HepG2 (cell line): ENCODE data around the gene MGAT5. TPM values are rescaled to one million over a fixed set of nuclear protein-coding genes. Genes with fewer than 3 reads are reported as not detected.

Experiments
- ATAC-seq: fragments of 200-7000 bp; cut with Tn5 transposase; 3 replicates; pipeline ENCODE4 v1.9.1; 2020; ENCODE audit warnings: mild to moderate bottlenecking, moderate library complexity
- BruUV-seq: library from RNA; stranded (reverse); fragments of 400-500 nt; replicated peaks from 2 replicates; lab custom pipeline; 2021; lab: Mats Ljungman, UMichigan
- CTCF ChIA-PET: fragments of 300-600 bp; formaldehyde crosslinking; extraction: SDS; loops from one replicate; lab custom pipeline; 2021; ENCODE audit warnings: low total read pairs, inconsistent platforms, low intra/inter-chr PET ratio; lab: Yijun Ruan, JAX
- POLR2A ChIA-PET: fragments of 350-600 bp; sonication (Branson Sonifier 250); formaldehyde crosslinking; loops from one replicate; lab custom pipeline; 2020; ENCODE audit warnings: antibody characterized with exemption, inconsistent platforms; lab: Yijun Ruan, JAX
- DNase-seq: peaks from one replicate; pipeline ENCODE4 v3.0.0-alpha.2; 2015; ENCODE audit warnings: low spot score
- FAIRE-seq: peaks from 3 replicates; lab custom pipeline; 2011; peaks lifted over from hg19 to GRCh38; lab: Jason Lieb, UNC
- H2AFZ ChIP-seq: one replicate; pipeline ENCODE4 v1.6.1; 2011; ENCODE audit warnings: low read length, inconsistent platforms
- H3K27ac ChIP-seq: fragments of 300-600 bp; 3 replicates; pipeline ENCODE4 v1.8.0; 2011; ENCODE audit warnings: mixed run types, mild to moderate bottlenecking, mixed read lengths, low read length, inconsistent platforms; ENCODE audit not compliant: insufficient read depth; ENCODE audit errors: extremely low read length
- H3K27me3 ChIP-seq, 2 experiments: fragments of 200-600 bp in 1 of 2; 2 replicates in 1 of 2; 3 replicates in 1 of 2; pipeline versions ENCODE4 v1.6.0 to v1.8.0; 2011; ENCODE audit warnings: low read length in 2 of 2, mild to moderate bottlenecking in 2 of 2, moderate library complexity in 2 of 2, inconsistent platforms in 1 of 2; ENCODE audit not compliant: insufficient read depth in 2 of 2, control insufficient read depth in 1 of 2
- H3K36me3 ChIP-seq, 2 experiments: fragments of 200-600 bp in 1 of 2; replicated peaks in 1 of 2; 2 replicates in 1 of 2; 3 replicates in 1 of 2; pipeline versions ENCODE4 v1.5.1 to v1.8.0; 2011; ENCODE audit warnings: low read length in 2 of 2, inconsistent platforms in 1 of 2; ENCODE audit not compliant: insufficient read depth in 2 of 2, control insufficient read depth in 1 of 2
- H3K4me1 ChIP-seq: 2 replicates; pipeline ENCODE4 v1.5.1; 2012; ENCODE audit warnings: low read length, inconsistent platforms; ENCODE audit not compliant: insufficient read depth
- H3K4me2 ChIP-seq: 2 replicates; pipeline ENCODE4 v1.6.0; 2011; ENCODE audit warnings: low read depth, low read length, inconsistent platforms
- H3K4me3 ChIP-seq, 3 experiments: fragments of 200-600 bp in 1 of 3; sonication (generic), shearing (Covaris generic) in 1 of 3; replicated peaks in 1 of 3; 2 replicates each; pipeline ENCODE4 v1.5.1; 2011 to 2016; ENCODE audit warnings: low read length in 3 of 3, inconsistent platforms in 2 of 3, low read depth in 2 of 3, mild to moderate bottlenecking in 2 of 3, control low read depth in 1 of 3, mixed read lengths in 1 of 3; ENCODE audit not compliant: insufficient read depth in 1 of 3
- H3K79me2 ChIP-seq: one replicate; pipeline ENCODE4 v1.6.1; 2011; ENCODE audit warnings: low read length, inconsistent platforms; ENCODE audit not compliant: insufficient read depth
- H3K9ac ChIP-seq: 2 replicates; pipeline ENCODE4 v1.6.0; 2011; ENCODE audit warnings: mild to moderate bottlenecking, low read depth, low read length, inconsistent platforms; ENCODE audit not compliant: insufficient read depth
- H3K9me3 ChIP-seq: 2 replicates; pipeline ENCODE4 v1.5.1; 2012; ENCODE audit warnings: mild to moderate bottlenecking, low read length
- H4K20me1 ChIP-seq: 2 replicates; pipeline ENCODE4 v1.6.0; 2011; ENCODE audit warnings: inconsistent platforms, mild to moderate bottlenecking, low read length, moderate library complexity; ENCODE audit not compliant: insufficient read depth
- CTCF ChIP-seq: sonication (generic); formaldehyde crosslinking; IDR thresholded peaks from 2 replicates; pipeline ENCODE4 v1.5.0; 2020; ENCODE audit warnings: mild to moderate bottlenecking, missing genetic modification reagents, moderate library complexity
- HNRNPUL1 ChIP-seq: fragments of 200-400 bp; formaldehyde crosslinking; IDR thresholded peaks from 2 replicates; pipeline ENCODE4 v1.6.1; 2017; ENCODE audit warnings: low read depth, mild to moderate bottlenecking, low read length, moderate library complexity
- KDM2A ChIP-seq: sonication (generic); formaldehyde crosslinking; IDR thresholded peaks from 2 replicates; pipeline ENCODE4 v1.4.0; 2020; ENCODE audit warnings: low read depth, missing genetic modification reagents, borderline replicate concordance
- NR3C1 ChIP-seq: sonication (generic); formaldehyde crosslinking; IDR thresholded peaks from 2 replicates; pipeline ENCODE4 v1.4.0; 2020; ENCODE audit warnings: missing genetic modification reagents
- SMC3 ChIP-seq: IDR thresholded peaks from 2 replicates; pipeline ENCODE4 v1.6.1; 2011; ENCODE audit warnings: low read length, improper control_type of control experiment
- STAG1 ChIP-seq: sonication (generic); formaldehyde crosslinking; IDR thresholded peaks from 2 replicates; pipeline ENCODE4 v1.4.0; 2020; ENCODE audit warnings: missing genetic modification reagents
- SUZ12 ChIP-seq: fragments of 150-350 bp; IDR thresholded peaks from 2 replicates; pipeline ENCODE4 v1.6.1; 2014; ENCODE audit warnings: low read depth, low read length
- TRIM24 ChIP-seq: sonication (generic); formaldehyde crosslinking; IDR thresholded peaks from 2 replicates; pipeline ENCODE4 v1.8.0; 2022; ENCODE audit warnings: mild to moderate bottlenecking, missing genetic modification reagents
- ZNF225 ChIP-seq: sonication (generic); formaldehyde crosslinking; IDR thresholded peaks from 2 replicates; pipeline ENCODE4 v1.4.0; 2020; ENCODE audit warnings: mild to moderate bottlenecking, missing genetic modification reagents
- ZNF367 ChIP-seq: sonication (generic); formaldehyde crosslinking; IDR thresholded peaks from 2 replicates; pipeline ENCODE4 v1.4.0; 2020; ENCODE audit warnings: missing genetic modification reagents, borderline replicate concordance
- WGBS: methylation state at CpG from one replicate; pipeline ENCODE4 v1.1.6; 2017; ENCODE audit warnings: low lambda C conversion rate; 5-methylcytosine and 5-hydroxymethylcytosine counted together
- in situ Hi-C: cut with HindIII; loops from 2 replicates; pipeline ENCODE4 v1.10.0; 2017; ENCODE audit warnings: low pct_unique_long_range_greater_than_20kb; ENCODE audit not compliant: extremely low pct_ligation_motif_present
- intact Hi-C: fragments of 100-400 bp; cut with micrococcal nuclease; formaldehyde crosslinking; loops from one replicate; pipeline ENCODE4 v1.10.0; 2022; ENCODE audit not compliant: unreplicated experiment
- polyA plus RNA-seq, 8 experiments: library from polyadenylated mRNA; depleted of rRNA in 3 of 8; stranded (reverse) in 7 of 8; unstranded in 1 of 8; fragments of >200 nt; fragmentation: Illumina TruSeq in 4 of 8; extraction: Trizol in 4 of 8; gene quantifications; 2 replicates each; pipeline versions ENCODE4 v1.2.1 to v1.2.3, GENCODE V29; 2011 to 2016; ENCODE audit warnings: low read depth in 4 of 8, missing spikeins in 1 of 8, mixed read lengths in 1 of 8; ENCODE audit not compliant: insufficient read depth in 1 of 8
- total RNA-seq, 5 experiments: library from RNA; depleted of rRNA; stranded (reverse); fragments of >200 nt; fragmentation: Illumina TruSeq; extraction: Trizol; gene quantifications; 2 replicates each; pipeline ENCODE4 v1.2.3, GENCODE V29; 2016; ENCODE audit warnings: low read depth in 1 of 5

Gene MGAT5
- total and polyA plus RNA-seq, 2 of the 13 experiments (the other 11 are each of a cell fraction or from before 2014, with no cell fraction given) = 33.1 to 60.2 TPM

GRCh38 chr2:134392442-134393074, 138.7 kb downstream of the MGAT5 start:
- CTCF ChIA-PET = interaction anchor here (1.8 to 3.3 kb wide), 2 partner anchors 19 to 58 kb away, joined by 8 to 23 read pairs; no protein-coding TSS in a partner anchor
- Histone ChIP-seq H3K27me3 (no peaks in the 10 kb centered on the region), H3K4me3 (no peak overlapping the region), H3K4me2 (no peak overlapping the region), H3K4me1 (peaks cover 18% of the 10 kb centered on the region), H3K36me3 (no peaks in the 10 kb centered on the region; a peak in 3 of 5 replicates), H3K9ac (no peak overlapping the region), H3K9me3 (no peaks in the 10 kb centered on the region), H4K20me1 (no peaks in the 10 kb centered on the region), H3K27ac (no peak overlapping the region), H3K79me2 (no peaks in the 10 kb centered on the region), H2AFZ (no peak overlapping the region)
- in situ Hi-C loops (no loop called here), intact Hi-C loops (loop anchor here (1.0 kb wide), 2 partner anchors 20 to 59 kb away; no protein-coding TSS in a partner anchor)
- POLR2A ChIA-PET = interaction anchor here (1.0 to 1.4 kb wide), 2 partner anchors 10 to 19 kb away, joined by 3 to 6 read pairs; no protein-coding TSS in a partner anchor
- FAIRE-seq (peak; percentile 51), ATAC-seq (peak; percentile 85), DNase-seq (no peak)
- WGBS = 92% methylated on average over 7 of the region's 7 CpGs
- BruUV-seq = no TSS peak
- peak; percentile 40; the same call in 1 of the 2 replicates for TF ChIP-seq SMC3
- TF ChIP-seq SUZ12 = no peak
- no peak for TF ChIP-seq ZNF367 (CRISPR knock-in tag)
- TF ChIP-seq NR3C1 (CRISPR knock-in tag) = no peak
- TF ChIP-seq CTCF = peak; percentile 63
- no peak for TF ChIP-seq ZNF225 (CRISPR knock-in tag)
- no peak for TF ChIP-seq HNRNPUL1
- TF ChIP-seq STAG1 (CRISPR knock-in tag) = peak; percentile 52
- TF ChIP-seq KDM2A = no peak
- no peak for TF ChIP-seq TRIM24
- TF ChIP-seq, all 625 proteins: peak for 3
